Chondrocyte (in vitro differentiated cells): ENCODE data around the gene ABLIM2. TPM values are rescaled to one million over a fixed set of nuclear protein-coding genes. Genes with fewer than 3 reads are reported as not detected.

ENCODE experiments used
- DNase-seq: peaks from one replicate; pipeline ENCODE4 v3.0.0; 2021; ENCODE audit warnings: mixed read lengths, low spot score
- H3K27ac Mint-ChIP-seq: one replicate; pipeline ENCODE4 v1.8.0; 2021; ENCODE audit warnings: mild to moderate bottlenecking, moderate library complexity, mixed read lengths; ENCODE audit not compliant: unreplicated experiment
- H3K27me3 Mint-ChIP-seq: 2 replicates; pipeline ENCODE4 v1.8.0; 2021; ENCODE audit warnings: low read depth, mixed read lengths
- H3K36me3 Mint-ChIP-seq: 2 replicates; pipeline ENCODE4 v1.8.0; 2021; ENCODE audit warnings: low read depth, mixed read lengths
- H3K4me1 Mint-ChIP-seq: 2 replicates; pipeline ENCODE4 v1.8.0; 2021; ENCODE audit warnings: low read depth, mild to moderate bottlenecking, mixed read lengths
- H3K4me3 Mint-ChIP-seq: one replicate; pipeline ENCODE4 v1.8.0; 2021; ENCODE audit warnings: mild to moderate bottlenecking, moderate library complexity, mixed read lengths; ENCODE audit not compliant: unreplicated experiment
- H3K9me3 Mint-ChIP-seq: 2 replicates; pipeline ENCODE4 v1.8.0; 2021; ENCODE audit warnings: low read depth, mixed read lengths
- CTCF ChIP-seq: fragments of 200-600 bp; sonication (generic); IDR thresholded peaks from 2 replicates; pipeline ENCODE4 v1.5.0; 2021; ENCODE audit warnings: antibody characterized with exemption, mild to moderate bottlenecking, moderate library complexity
- total RNA-seq: library from RNA; stranded (reverse); gene quantifications from 3 replicates; pipeline ENCODE4 v1.2.1, GENCODE V29; 2021

Gene ABLIM2
- total RNA-seq, 1 donor from 2014 or later, result 0.47 TPM

- peaks cover 26% of the 10 kb centered on the region for H3K4me1 Mint-ChIP-seq
- no peaks in the 10 kb centered on the region for H3K9me3 Mint-ChIP-seq
- H3K4me3 Mint-ChIP-seq, result no peak overlapping the region
- H3K27me3 Mint-ChIP-seq, result peaks cover 6% of the 10 kb centered on the region
- DNase-seq, result no peak
- no peak for TF ChIP-seq CTCF
- peak overlapping the region; percentile 36 for H3K27ac Mint-ChIP-seq
- H3K36me3 Mint-ChIP-seq, result no peaks in the 10 kb centered on the region
These were observed 31.2 kb upstream of the ABLIM2 start for GRCh38 chr4:8189551-8190466.

- H3K27me3 Mint-ChIP-seq, result peaks cover 5% of the 10 kb centered on the region
- no peak for DNase-seq
These were observed 30.3 kb upstream of the ABLIM2 start for GRCh38 chr4:8188743-8189550.

GRCh38 chr4:8188085-8188484 is 29.5 kb upstream of the ABLIM2 start:
- H3K27me3 Mint-ChIP-seq, result peaks cover 5% of the 10 kb centered on the region
- no peaks in the 10 kb centered on the region for H3K9me3 Mint-ChIP-seq
- peak; percentile 37 for TF ChIP-seq CTCF
- peaks cover 37% of the 10 kb centered on the region for H3K4me1 Mint-ChIP-seq
- no peak for DNase-seq
- H3K4me3 Mint-ChIP-seq, result no peak overlapping the region
- H3K27ac Mint-ChIP-seq, result no peak overlapping the region
- no peaks in the 10 kb centered on the region for H3K36me3 Mint-ChIP-seq

More at GRCh38 chr4:8188743-8189550, 30.3 kb upstream of the ABLIM2 start:
- Mint-ChIP-seq H3K27ac (no peak overlapping the region), H3K4me3 (no peak overlapping the region), H3K9me3 (no peaks in the 10 kb centered on the region), H3K4me1 (peaks cover 29% of the 10 kb centered on the region), H3K36me3 (no peaks in the 10 kb centered on the region)
- TF ChIP-seq CTCF, result no peak

- Mint-ChIP-seq H3K27me3 (peaks cover 6% of the 10 kb centered on the region), H3K36me3 (no peaks in the 10 kb centered on the region), H3K9me3 (no peaks in the 10 kb centered on the region), H3K4me1 (peaks cover 27% of the 10 kb centered on the region), H3K4me3 (no peak overlapping the region), H3K27ac (no peak overlapping the region)
- DNase-seq, result no peak
- TF ChIP-seq CTCF, result no peak
These were observed 27.3 kb upstream of the ABLIM2 start for GRCh38 chr4:8185930-8186329.

- H3K27ac Mint-ChIP-seq, result peak overlapping the region; percentile 25
These were observed 26.7 kb upstream of the ABLIM2 start for GRCh38 chr4:8185295-8185694.

More at GRCh38 chr4:8185295-8185694, 26.7 kb upstream of the ABLIM2 start:
- TF ChIP-seq CTCF, result no peak
- DNase-seq, result no peak
- Mint-ChIP-seq H3K27me3 (peaks cover 8% of the 10 kb centered on the region), H3K36me3 (no peaks in the 10 kb centered on the region), H3K9me3 (no peaks in the 10 kb centered on the region), H3K4me1 (peaks cover 25% of the 10 kb centered on the region), H3K4me3 (no peak overlapping the region)
